Stimulated activated naive CD4-positive, alpha-beta T cell treated with Interleukin-2 at 50 U/mL for 16 hours (primary cell): ENCODE data around the gene TBC1D24.
A peak's percentile ranks its signal among the peaks of the same experiment; 100 is the strongest.

ENCODE experiments used
- DNase-seq: peaks from one replicate; lab custom pipeline; 2025; lab: John Stamatoyannopoulos, UW

The TBC1D24 gene

GRCh38 chr16:2450535-2450934 lies 24.4 kb upstream of the TBC1D24 start:
- DNase-seq = no peak

- no peak for DNase-seq
Observed at GRCh38 chr16:2450975-2451381, 23.9 kb upstream of the TBC1D24 start.

- DNase-seq = no peak
Observed at GRCh38 chr16:2451851-2452320, 23.0 kb upstream of the TBC1D24 start.

- no peak for DNase-seq
Observed at GRCh38 chr16:2452650-2453049, 22.3 kb upstream of the TBC1D24 start.

GRCh38 chr16:2455081-2455845 lies 19.7 kb upstream of the TBC1D24 start:
- DNase-seq = no peak

GRCh38 chr16:2456551-2457153 lies 18.3 kb upstream of the TBC1D24 start:
- DNase-seq = no peak

- DNase-seq = no peak
Observed at GRCh38 chr16:2457267-2457666, 17.7 kb upstream of the TBC1D24 start.

- DNase-seq = no peak
Observed at GRCh38 chr16:2457946-2458345, 17.0 kb upstream of the TBC1D24 start.

GRCh38 chr16:2458887-2459646 lies 15.9 kb upstream of the TBC1D24 start:
- DNase-seq = no peak

GRCh38 chr16:2459647-2460390 lies 15.1 kb upstream of the TBC1D24 start, which contains the start of gene TEDC2:
TSS of gene TEDC2 (plus strand) at chr16:2460109. CDS start at chr16:2460145, 36 bp downstream.
- DNase-seq = peak; percentile 97

GRCh38 chr16:2460391-2460713 lies 14.6 kb upstream of the TBC1D24 start:
- no peak for DNase-seq

GRCh38 chr16:2460916-2461315 lies 14.0 kb upstream of the TBC1D24 start:
- no peak for DNase-seq

- no peak for DNase-seq
Observed at GRCh38 chr16:2462031-2462866, 12.7 kb upstream of the TBC1D24 start.

- DNase-seq = no peak
Observed at GRCh38 chr16:2464333-2464732, 10.6 kb upstream of the TBC1D24 start.

GRCh38 chr16:2465653-2466415 lies 9.1 kb upstream of the TBC1D24 start:
- no peak for DNase-seq

GRCh38 chr16:2466667-2467527 lies 8.0 kb upstream of the TBC1D24 start:
- DNase-seq = no peak

GRCh38 chr16:2467528-2468232 lies 7.2 kb upstream of the TBC1D24 start:
- no peak for DNase-seq

- no peak for DNase-seq
Observed at GRCh38 chr16:2468233-2468724, 6.6 kb upstream of the TBC1D24 start.
